ENCODE results near the gene CYP19A1.

The CYP19A1 gene

GRCh38 chr15:51368751-51369450 is 30.5 kb upstream of the CYP19A1 start:
- ATAC-seq (ENCODE audit: low read depth) (peak; percentile 34), DNase-seq (ENCODE audit: low spot score) (no peak)
- TF ChIP-seq CTCF (IDR thresholded peaks at IDR 0.05; ENCODE audit: poor library complexity, severe bottlenecking), result no peak
- Histone ChIP-seq H3K27ac (ENCODE audit: poor library complexity, severe bottlenecking) (no peak overlapping the region), H3K27me3 (ENCODE audit: insufficient read depth, poor library complexity, severe bottlenecking) (no peaks in the 10 kb centered on the region), H3K36me3 (ENCODE audit: low read depth) (no peaks in the 10 kb centered on the region), H3K4me1 (ENCODE audit: insufficient read depth, poor library complexity, severe bottlenecking) (peaks cover 16% of the 10 kb centered on the region), H3K4me3 (ENCODE audit: severe bottlenecking) (no peak overlapping the region), H3K9me3 (ENCODE audit: severe bottlenecking) (no peaks in the 10 kb centered on the region)

GRCh38 chr15:51368307-51368706 is 29.9 kb upstream of the CYP19A1 start:
- DNase-seq (ENCODE audit: low spot score) (no peak), ATAC-seq (ENCODE audit: low read depth) (no peak)
- Histone ChIP-seq H3K27ac (ENCODE audit: poor library complexity, severe bottlenecking) (no peak overlapping the region), H3K27me3 (ENCODE audit: insufficient read depth, poor library complexity, severe bottlenecking) (no peaks in the 10 kb centered on the region), H3K9me3 (ENCODE audit: severe bottlenecking) (no peaks in the 10 kb centered on the region), H3K4me3 (ENCODE audit: severe bottlenecking) (no peak overlapping the region), H3K4me1 (ENCODE audit: insufficient read depth, poor library complexity, severe bottlenecking) (peaks cover 16% of the 10 kb centered on the region), H3K36me3 (ENCODE audit: low read depth) (no peaks in the 10 kb centered on the region)
- no peak for TF ChIP-seq CTCF (IDR thresholded peaks at IDR 0.05; ENCODE audit: poor library complexity, severe bottlenecking)

- DNase-seq (ENCODE audit: low spot score) (no peak), ATAC-seq (ENCODE audit: low read depth) (peak; percentile 28; the same call in 2 of the 3 replicates)
- peak; percentile 13 for TF ChIP-seq CTCF (IDR thresholded peaks at IDR 0.05; ENCODE audit: poor library complexity, severe bottlenecking)
- no peak overlapping the region for H3K4me3 ChIP-seq (ENCODE audit: severe bottlenecking)
- peaks cover 16% of the 10 kb centered on the region for H3K4me1 ChIP-seq (ENCODE audit: insufficient read depth, poor library complexity, severe bottlenecking)
- no peaks in the 10 kb centered on the region for H3K9me3 ChIP-seq (ENCODE audit: severe bottlenecking)
- H3K27me3 ChIP-seq (ENCODE audit: insufficient read depth, poor library complexity, severe bottlenecking), result no peaks in the 10 kb centered on the region
- no peak overlapping the region for H3K27ac ChIP-seq (ENCODE audit: poor library complexity, severe bottlenecking)
- H3K36me3 ChIP-seq (ENCODE audit: low read depth), result no peaks in the 10 kb centered on the region
Measured at GRCh38 chr15:51367322-51367976, 29.1 kb upstream of the CYP19A1 start.

- DNase-seq (ENCODE audit: low spot score) (no peak), ATAC-seq (ENCODE audit: low read depth) (peak; percentile 77)
- H3K4me3 ChIP-seq (ENCODE audit: severe bottlenecking), result no peak overlapping the region
- peak; percentile 26 for TF ChIP-seq CTCF (IDR thresholded peaks at IDR 0.05; ENCODE audit: poor library complexity, severe bottlenecking)
- no peaks in the 10 kb centered on the region for H3K36me3 ChIP-seq (ENCODE audit: low read depth)
- no peaks in the 10 kb centered on the region for H3K27me3 ChIP-seq (ENCODE audit: insufficient read depth, poor library complexity, severe bottlenecking)
- peaks cover 16% of the 10 kb centered on the region for H3K4me1 ChIP-seq (ENCODE audit: insufficient read depth, poor library complexity, severe bottlenecking)
- H3K9me3 ChIP-seq (ENCODE audit: severe bottlenecking), result no peaks in the 10 kb centered on the region
- no peak overlapping the region for H3K27ac ChIP-seq (ENCODE audit: poor library complexity, severe bottlenecking)
Measured at GRCh38 chr15:51366920-51367319, 28.5 kb upstream of the CYP19A1 start.

GRCh38 chr15:51366071-51366470 is 27.7 kb upstream of the CYP19A1 start:
- DNase-seq (ENCODE audit: low spot score) (no peak), ATAC-seq (ENCODE audit: low read depth) (no peak)
- Histone ChIP-seq H3K4me3 (ENCODE audit: severe bottlenecking) (no peak overlapping the region), H3K27me3 (ENCODE audit: insufficient read depth, poor library complexity, severe bottlenecking) (no peaks in the 10 kb centered on the region), H3K36me3 (ENCODE audit: low read depth) (no peaks in the 10 kb centered on the region), H3K27ac (ENCODE audit: poor library complexity, severe bottlenecking) (no peak overlapping the region), H3K9me3 (ENCODE audit: severe bottlenecking) (no peaks in the 10 kb centered on the region), H3K4me1 (ENCODE audit: insufficient read depth, poor library complexity, severe bottlenecking) (peaks cover 16% of the 10 kb centered on the region)
- no peak for TF ChIP-seq CTCF (IDR thresholded peaks at IDR 0.05; ENCODE audit: poor library complexity, severe bottlenecking)

All from RWPE2 (cell line).